NT2/D1 (cell line): ENCODE measurements around the gene NOG.

Source experiments
- SUZ12 ChIP-seq: IDR thresholded peaks from 2 replicates; pipeline ENCODE4 v1.6.1; 2011; ENCODE audit not compliant: insufficient read length, insufficient read depth; ENCODE audit errors: extremely low read depth
- ZNF274 ChIP-seq: IDR thresholded peaks from 2 replicates; pipeline ENCODE4 v1.6.1; 2011; ENCODE audit warnings: mild to moderate bottlenecking, low read depth, low read length

DNA sequence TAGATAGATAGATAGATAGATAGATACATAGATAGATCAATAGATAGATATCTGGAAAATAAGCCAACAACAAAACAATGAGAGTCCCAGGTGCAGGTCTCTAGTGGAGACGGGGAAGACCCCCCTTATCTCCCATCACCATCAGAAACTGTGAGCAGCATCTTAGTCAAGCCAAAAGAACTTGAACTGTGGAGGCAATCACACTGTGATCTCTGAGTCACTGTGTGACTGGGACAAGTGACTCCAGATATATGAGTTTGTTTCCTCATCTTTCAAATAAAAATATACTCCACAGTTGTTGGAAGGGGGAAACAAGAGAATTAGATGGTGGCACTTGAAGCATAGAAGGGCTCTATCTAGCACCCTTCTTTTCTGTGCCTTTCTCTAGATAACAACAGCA, 42.1 kb downstream of the NOG start:
- no peak for TF ChIP-seq SUZ12
- no peak for TF ChIP-seq ZNF274
